KMS-11 (cell line): ENCODE measurements around the gene MROH2A.

Experiments
- H2AFZ ChIP-seq: fragments of 200-600 bp; sonication (generic); 2 replicates; pipeline ENCODE4 v1.6.1; 2016; ENCODE audit warnings: antibody characterized with exemption, mixed run types, low read depth
- H3K27ac ChIP-seq: fragments of 200-600 bp; sonication (generic); 2 replicates; pipeline ENCODE4 v1.6.1; 2016; ENCODE audit warnings: mild to moderate bottlenecking, mixed run types
- H3K27me3 ChIP-seq: fragments of 200-600 bp; sonication (generic); 2 replicates; pipeline ENCODE4 v1.6.1; 2017; ENCODE audit warnings: mild to moderate bottlenecking, low read depth, mixed run types, moderate library complexity; ENCODE audit not compliant: insufficient read depth
- H3K36me3 ChIP-seq: fragments of 200-600 bp; sonication (generic); 2 replicates; pipeline ENCODE4 v1.6.1; 2017; ENCODE audit warnings: mild to moderate bottlenecking, mixed run types; ENCODE audit not compliant: insufficient read depth
- H3K4me1 ChIP-seq: fragments of 200-600 bp; sonication (generic); 2 replicates; pipeline ENCODE4 v1.6.1; 2016; ENCODE audit warnings: mild to moderate bottlenecking, low read depth, mixed run types; ENCODE audit not compliant: poor library complexity, severe bottlenecking
- H3K4me2 ChIP-seq: fragments of 200-600 bp; sonication (generic); 2 replicates; pipeline ENCODE4 v1.7.0; 2016; ENCODE audit warnings: mild to moderate bottlenecking, mixed run types
- H3K4me3 ChIP-seq: fragments of 200-600 bp; sonication (generic); IDR thresholded peaks from 2 replicates; pipeline ENCODE4 v1.6.1; 2017; ENCODE audit warnings: low read depth, low read length, mixed read lengths; ENCODE audit not compliant: insufficient read depth
- H3K79me2 ChIP-seq: fragments of 200-600 bp; sonication (generic); 2 replicates; pipeline ENCODE4 v1.6.1; 2016; ENCODE audit warnings: low read depth, mixed run types; ENCODE audit not compliant: insufficient read depth
- H3K9ac ChIP-seq: fragments of 200-600 bp; sonication (generic); 2 replicates; pipeline ENCODE4 v1.6.1; 2016; ENCODE audit warnings: mild to moderate bottlenecking, mixed run types
- H4K20me1 ChIP-seq: fragments of 200-600 bp; sonication (generic); 2 replicates; pipeline ENCODE4 v1.6.1; 2016; ENCODE audit warnings: mild to moderate bottlenecking, mixed run types; ENCODE audit not compliant: insufficient read depth
- CTCF ChIP-seq: fragments of 200-600 bp; sonication (generic); conservative IDR thresholded peaks from 2 replicates; pipeline ENCODE4 v1.6.1; 2017; ENCODE audit warnings: low read depth, mild to moderate bottlenecking, antibody characterized with exemption, low read length, moderate library complexity, mixed read lengths

MROH2A gene

GRCh38 chr2:233832869-233833311 is 54.8 kb downstream of the MROH2A start:
- Histone ChIP-seq H3K27ac (no peak overlapping the region), H3K9ac (no peak overlapping the region), H4K20me1 (peaks cover 4% of the 10 kb centered on the region; the same call in 1 of the 2 replicates), H2AFZ (no peak overlapping the region), H3K4me2 (no peak overlapping the region), H3K79me2 (peaks cover 13% of the 10 kb centered on the region; the same call in 1 of the 2 replicates), H3K4me3 (no peak overlapping the region), H3K27me3 (no peaks in the 10 kb centered on the region), H3K36me3 (no peaks in the 10 kb centered on the region; the same call in 1 of the 2 replicates), H3K4me1 (no peaks in the 10 kb centered on the region)
- no peak for TF ChIP-seq CTCF

- Histone ChIP-seq H3K4me1 (peaks cover under 1% of the 10 kb centered on the region), H3K9ac (no peak overlapping the region), H2AFZ (no peak overlapping the region)
These were observed 55.2 kb downstream of the MROH2A start for GRCh38 chr2:233833345-233833744.

GRCh38 chr2:233835230-233836186 is 57.4 kb downstream of the MROH2A start:
- no peaks in the 10 kb centered on the region; the same call in 1 of the 2 replicates for H3K36me3 ChIP-seq
- TF ChIP-seq CTCF, result no peak
- no peak overlapping the region for H3K9ac ChIP-seq
- no peak overlapping the region for H3K4me2 ChIP-seq
- H3K4me1 ChIP-seq, result peaks cover 5% of the 10 kb centered on the region
- peaks cover 11% of the 10 kb centered on the region; the same call in 1 of the 2 replicates for H4K20me1 ChIP-seq
- H3K4me3 ChIP-seq, result no peak overlapping the region
- no peak overlapping the region for H2AFZ ChIP-seq
- H3K27me3 ChIP-seq, result no peaks in the 10 kb centered on the region
- no peak overlapping the region for H3K27ac ChIP-seq
- H3K79me2 ChIP-seq, result peaks cover 39% of the 10 kb centered on the region

More at GRCh38 chr2:233833345-233833744, 55.2 kb downstream of the MROH2A start:
- no peak overlapping the region for H3K4me3 ChIP-seq
- TF ChIP-seq CTCF, result no peak
- H3K36me3 ChIP-seq, result no peaks in the 10 kb centered on the region; the same call in 1 of the 2 replicates
- no peak overlapping the region for H3K27ac ChIP-seq
- H3K4me2 ChIP-seq, result no peak overlapping the region
- peaks cover 17% of the 10 kb centered on the region for H3K79me2 ChIP-seq
- H4K20me1 ChIP-seq, result peaks cover 7% of the 10 kb centered on the region; the same call in 1 of the 2 replicates
- no peaks in the 10 kb centered on the region for H3K27me3 ChIP-seq

- H3K27ac ChIP-seq, result no peak overlapping the region
- no peak overlapping the region for H3K9ac ChIP-seq
- H2AFZ ChIP-seq, result no peak overlapping the region
- H3K79me2 ChIP-seq, result peaks cover 48% of the 10 kb centered on the region
- H3K36me3 ChIP-seq, result no peaks in the 10 kb centered on the region; the same call in 1 of the 2 replicates
- H4K20me1 ChIP-seq, result peaks cover 11% of the 10 kb centered on the region; the same call in 1 of the 2 replicates
- peaks cover 5% of the 10 kb centered on the region for H3K4me1 ChIP-seq
- H3K4me2 ChIP-seq, result no peak overlapping the region
- H3K4me3 ChIP-seq, result no peak overlapping the region
- no peak for TF ChIP-seq CTCF
- no peaks in the 10 kb centered on the region for H3K27me3 ChIP-seq
These were observed 58.2 kb downstream of the MROH2A start for GRCh38 chr2:233836359-233836758.
